Testis (tissue), 3 donors: ENCODE measurements around the gene CCDC9B. TPM values are rescaled to one million over a fixed set of nuclear protein-coding genes. Genes with fewer than 3 reads are reported as not detected.

Experiments used
- DNase-seq: peaks from one replicate; pipeline ENCODE4 v3.0.0-alpha.2; 2019
- H3K27ac ChIP-seq, 2 donors: fragments of 200-600 bp; sonication (generic); one replicate each; pipeline ENCODE4 v1.5.1; 2019
- H3K27me3 ChIP-seq: fragments of 200-600 bp; sonication (generic); one replicate; pipeline ENCODE4 v1.5.1; 2019
- H3K36me3 ChIP-seq: fragments of 200-600 bp; sonication (generic); one replicate; pipeline ENCODE4 v1.5.1; 2017; ENCODE audit warnings: low read depth; ENCODE audit errors: missing control alignments
- H3K4me1 ChIP-seq: fragments of 200-600 bp; sonication (generic); one replicate; pipeline ENCODE4 v1.5.1; 2019
- H3K4me3 ChIP-seq, 2 donors: fragments of 200-600 bp; sonication (generic); one replicate each; pipeline ENCODE4 v1.5.1; 2017 to 2019
- H3K9me3 ChIP-seq: fragments of 200-600 bp; sonication (generic); one replicate; pipeline ENCODE4 v1.5.1; 2017
- CTCF ChIP-seq, 3 experiments: fragments of 450-650 bp in 2 of 3; fragments of 200-600 bp in 1 of 3; sonication (generic) in 1 of 3; IDR thresholded peaks; one replicate each; pipeline ENCODE4 v1.5.1; 2016 to 2019; ENCODE audit warnings: antibody characterized with exemption in 3 of 3, mild to moderate bottlenecking in 2 of 3, moderate library complexity in 1 of 3
- POLR2A ChIP-seq: fragments of 450-650 bp; IDR thresholded peaks from one replicate; pipeline ENCODE4 v1.6.1; 2017; ENCODE audit warnings: antibody characterized with exemption, mild to moderate bottlenecking, moderate library complexity
- WGBS, 2 donors: methylation state at CpG; one replicate each; pipeline ENCODE4 v1.1.5; 2018; 5-methylcytosine and 5-hydroxymethylcytosine counted together
- intact Hi-C: fragments of 100-400 bp; cut with DNase I; formaldehyde crosslinking; loops from one replicate; pipeline ENCODE4 v1.15.1; 2023; ENCODE audit warnings: low total_unique reads
- polyA plus RNA-seq: library from polyadenylated mRNA; stranded (reverse); fragments of 350-450 nt; fragmentation: Illumina TruSeq; extraction: RNeasy Lipid Tissue Mini Kit (QIAGEN cat#74804); gene quantifications from one replicate; pipeline ENCODE4 v1.2.3, GENCODE V29; 2014; ENCODE audit warnings: low read depth, low replicate concordance; ENCODE audit not compliant: insufficient read depth
- total RNA-seq, 2 donors: library from RNA; depleted of rRNA; stranded (reverse); fragments of >200 nt; gene quantifications; one replicate each; pipeline ENCODE4 v1.2.3, GENCODE V29; 2016

The CCDC9B gene
- total and polyA plus RNA-seq, 3 donors from 2014 or later = 20.4 to 38.9 (median 36.8) TPM

DNA sequence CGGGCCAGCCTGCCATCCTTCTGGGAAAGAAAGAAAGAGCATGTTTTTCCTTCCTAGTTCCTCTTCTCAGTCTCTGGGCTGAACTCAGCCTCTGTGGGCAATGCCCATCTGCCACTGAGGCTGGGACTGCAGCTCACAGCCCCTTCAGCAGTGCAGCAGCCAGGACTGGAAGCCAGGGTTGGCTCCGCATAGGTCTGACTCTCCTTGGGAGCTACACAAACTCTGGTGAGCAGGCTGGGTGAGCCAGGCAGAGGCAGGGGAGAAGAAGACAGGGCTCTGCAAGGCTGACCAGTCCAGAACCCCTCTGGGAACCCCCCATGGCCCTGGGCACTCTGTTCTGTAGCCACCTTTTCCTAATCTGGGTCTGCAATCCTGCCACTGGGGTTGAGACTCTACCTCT, 20.9 kb upstream of the CCDC9B start:
- Histone ChIP-seq H3K27me3 (no peaks in the 10 kb centered on the region), H3K4me1 (peaks cover 4% of the 10 kb centered on the region), H3K27ac (no peak overlapping the region), H3K4me3 (no peak overlapping the region), H3K9me3 (no peaks in the 10 kb centered on the region), H3K36me3 (no peaks in the 10 kb centered on the region)
- no peak for DNase-seq
- TF ChIP-seq POLR2A = no peak
- no peak for TF ChIP-seq CTCF (IDR thresholded peaks at IDR 0.05)
- intact Hi-C loops = loop anchor here (10.0 kb wide), 1 partner anchor 53 kb away; no protein-coding TSS in a partner anchor
- 78 to 86% methylated on average over 2 of the region's 2 CpGs for WGBS, 2 donors

DNA sequence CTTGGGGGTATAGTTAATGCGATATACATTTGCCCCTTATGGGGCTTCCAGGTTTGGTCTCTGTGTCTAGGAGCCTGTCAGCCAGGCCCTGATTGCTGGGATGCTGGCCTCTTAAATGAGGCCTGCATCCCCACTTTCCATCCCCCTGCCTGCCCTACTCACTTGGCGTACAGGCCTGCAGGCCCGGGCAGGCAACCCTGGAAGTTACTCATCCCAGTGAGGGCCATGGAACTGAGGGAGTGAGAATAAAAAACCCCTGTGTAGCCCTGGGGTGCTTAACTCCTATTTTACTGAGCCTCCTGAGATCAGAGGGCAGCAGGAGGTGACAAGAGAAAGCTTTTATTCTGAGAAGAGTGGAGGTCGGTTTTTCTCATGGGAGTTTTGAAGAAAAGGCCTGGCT, 19.3 kb upstream of the CCDC9B start:
- TF ChIP-seq POLR2A = no peak
- TF ChIP-seq CTCF (IDR thresholded peaks at IDR 0.05) = no peak
- no peaks in the 10 kb centered on the region for H3K36me3 ChIP-seq
- DNase-seq = no peak
- intact Hi-C loops = loop anchor here (10.0 kb wide), 1 partner anchor 55 kb away; no protein-coding TSS in a partner anchor
- H3K9me3 ChIP-seq = no peaks in the 10 kb centered on the region
- no peak overlapping the region for H3K27ac ChIP-seq
- 89 to 95% methylated on average over 4 of the region's 4 CpGs for WGBS, 2 donors
- no peak overlapping the region for H3K4me3 ChIP-seq
- peaks cover 4% of the 10 kb centered on the region for H3K4me1 ChIP-seq
- no peaks in the 10 kb centered on the region for H3K27me3 ChIP-seq

DNA sequence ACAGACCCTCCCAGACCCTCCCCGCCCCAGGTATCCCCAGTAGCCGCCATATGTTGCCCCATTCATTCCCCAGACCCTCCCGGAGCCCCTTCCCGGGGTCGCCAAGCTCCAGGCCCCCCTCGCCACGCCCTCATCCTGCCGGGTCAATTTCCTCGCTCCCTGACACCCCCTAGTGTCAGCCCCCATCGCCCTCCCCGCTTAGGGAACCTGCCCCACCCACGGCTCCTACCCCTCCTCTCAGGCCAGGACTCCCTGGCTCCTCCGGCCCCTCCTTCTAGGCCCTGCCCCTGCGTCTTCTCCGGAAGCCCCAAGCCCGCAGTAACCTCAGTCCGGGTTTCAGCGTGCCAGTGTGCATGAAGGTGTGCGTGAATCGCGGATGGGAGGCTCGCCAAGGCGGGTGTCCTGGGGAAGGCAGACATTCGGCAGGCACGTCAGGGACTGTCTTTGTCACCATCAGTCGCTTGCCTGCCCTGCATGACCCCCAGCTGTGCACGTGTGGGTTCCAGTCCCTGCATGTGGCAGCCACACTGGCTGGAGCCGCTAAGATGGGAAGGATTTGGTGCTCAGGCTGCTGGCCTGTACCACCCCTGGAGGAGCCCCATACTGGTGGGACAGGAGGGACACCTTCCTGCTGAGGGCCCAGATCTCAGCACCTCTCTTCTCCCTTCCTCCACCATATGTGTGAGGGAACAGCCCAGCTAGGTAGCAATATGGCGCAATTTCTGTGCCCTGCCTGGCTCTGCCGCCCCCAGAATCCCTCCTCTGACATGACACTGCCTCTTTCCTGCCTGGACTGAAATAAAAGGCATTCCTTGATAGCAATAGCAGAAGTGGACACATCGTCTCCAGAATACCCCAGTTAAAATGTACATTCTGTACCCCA, 18.0 kb upstream of the CCDC9B start:
- DNase-seq = no peak

GRCh38 chr15:40357723-40358470, 17.2 kb upstream of the CCDC9B start, which contains the start of gene DISP2:
DISP2 (plus strand) TSS chr15:40358219; CDS start chr15:40358322, 103 bp downstream.
- peaks cover 16% of the 10 kb centered on the region for H3K4me1 ChIP-seq
- no peak within 1 kb of the TSS for H3K27ac ChIP-seq
- H3K36me3 ChIP-seq = no peaks in the 10 kb centered on the region
- peak within 1 kb of the TSS; percentile 57 to 65 for H3K4me3 ChIP-seq
- intact Hi-C loops = no loop called here
- TF ChIP-seq CTCF (IDR thresholded peaks at IDR 0.05) = no peak
- TF ChIP-seq POLR2A = no peak
- H3K9me3 ChIP-seq = no peaks in the 10 kb centered on the region
- H3K27me3 ChIP-seq = no peaks in the 10 kb centered on the region
- WGBS, 2 donors = 4 to 13% methylated on average over 10 to 47 of the region's 82 CpGs
- DNase-seq = peak; percentile 87

More for the DNA sequence above, 18.0 kb upstream of the CCDC9B start:
- H3K27me3 ChIP-seq = no peaks in the 10 kb centered on the region
- H3K4me1 ChIP-seq = peaks cover 13% of the 10 kb centered on the region
- 10 to 13% methylated on average over 16 to 31 of the region's 31 CpGs for WGBS, 2 donors
- TF ChIP-seq POLR2A (no peak), CTCF (IDR thresholded peaks at IDR 0.05) (no peak)
- no peaks in the 10 kb centered on the region for H3K9me3 ChIP-seq
- no peak overlapping the region for H3K27ac ChIP-seq
- H3K4me3 ChIP-seq = peak overlapping the region; percentile 38 to 57
- intact Hi-C loops = no loop called here
- H3K36me3 ChIP-seq = no peaks in the 10 kb centered on the region
